Mesenchymal stem cell (in vitro differentiated cells and primary cell): ENCODE results near the gene CTNNA1.

ENCODE experiments used
- DNase-seq: peaks from one replicate; pipeline ENCODE4 v3.0.0-alpha.2; 2013
- H2AFZ ChIP-seq: one replicate; pipeline ENCODE4 v1.6.1; 2013; ENCODE audit warnings: low read depth, mild to moderate bottlenecking, control low read depth, inconsistent platforms, low read length, moderate library complexity
- H2AK5ac ChIP-seq: 2 replicates; pipeline ENCODE4 v1.6.1; 2013; ENCODE audit warnings: low read length, moderate library complexity, mild to moderate bottlenecking, inconsistent platforms; ENCODE audit not compliant: severe bottlenecking
- H2BK120ac ChIP-seq: one replicate; pipeline ENCODE4 v1.6.1; 2013; ENCODE audit warnings: low read depth, mild to moderate bottlenecking, inconsistent platforms, low read length, moderate library complexity
- H2BK12ac ChIP-seq, 2 experiments: one replicate each; pipeline ENCODE4 v1.6.1; 2013; ENCODE audit warnings: inconsistent platforms in 2 of 2, low read length in 2 of 2, mild to moderate bottlenecking in 2 of 2, moderate library complexity in 2 of 2, control low read depth in 1 of 2
- H2BK15ac ChIP-seq: one replicate; pipeline ENCODE4 v1.6.1; 2013; ENCODE audit warnings: mild to moderate bottlenecking, low read depth, inconsistent platforms; ENCODE audit not compliant: poor library complexity, severe bottlenecking
- H2BK5ac ChIP-seq: 2 replicates; pipeline ENCODE4 v1.6.1; 2013; ENCODE audit warnings: low read depth, mild to moderate bottlenecking, low read length, control low read depth, inconsistent platforms; ENCODE audit not compliant: poor library complexity, severe bottlenecking
- H3K14ac ChIP-seq, 2 experiments: one replicate each; pipeline ENCODE4 v1.6.1; 2013; ENCODE audit warnings: inconsistent platforms in 2 of 2, low read length in 2 of 2, control low read depth in 1 of 2, mild to moderate bottlenecking in 1 of 2, moderate library complexity in 1 of 2
- H3K18ac ChIP-seq, 2 experiments: one replicate each; pipeline ENCODE4 v1.6.1; 2013; ENCODE audit warnings: inconsistent platforms in 2 of 2, low read length in 2 of 2, control low read depth in 1 of 2, low read depth in 1 of 2, mild to moderate bottlenecking in 1 of 2
- H3K23ac ChIP-seq, 2 experiments: one replicate each; pipeline ENCODE4 v1.6.1; 2013; ENCODE audit warnings: inconsistent platforms in 2 of 2, low read length in 2 of 2, mild to moderate bottlenecking in 2 of 2, moderate library complexity in 2 of 2, control low read depth in 1 of 2
- H3K27ac ChIP-seq: 2 replicates; pipeline ENCODE4 v1.5.1; 2013; ENCODE audit warnings: mild to moderate bottlenecking, moderate library complexity, low read length, control low read depth, inconsistent platforms; ENCODE audit not compliant: poor library complexity, severe bottlenecking
- H3K27me3 ChIP-seq, 2 experiments: 2 replicates each; pipeline versions ENCODE4 v1.6.1 to v1.7.0; 2013; ENCODE audit warnings: low read length in 2 of 2, mild to moderate bottlenecking in 2 of 2, moderate library complexity in 2 of 2, control low read depth in 1 of 2, inconsistent platforms in 1 of 2; ENCODE audit not compliant: control insufficient read depth in 1 of 2, insufficient read depth in 1 of 2
- H3K36me3 ChIP-seq, 2 experiments: 2 replicates each; pipeline versions ENCODE4 v1.6.1 to v1.7.0; 2013; ENCODE audit warnings: low read length in 2 of 2, control low read depth in 1 of 2, inconsistent platforms in 1 of 2, low read depth in 1 of 2, mild to moderate bottlenecking in 1 of 2; ENCODE audit not compliant: insufficient read depth in 2 of 2, control insufficient read depth in 1 of 2
- H3K4ac ChIP-seq, 2 experiments: one replicate each; pipeline ENCODE4 v1.6.1; 2013; ENCODE audit warnings: inconsistent platforms in 2 of 2, low read length in 2 of 2, mild to moderate bottlenecking in 2 of 2, moderate library complexity in 2 of 2, control low read depth in 1 of 2, low read depth in 1 of 2
- H3K4me1 ChIP-seq: 2 replicates; pipeline ENCODE4 v1.6.1; 2013; ENCODE audit warnings: low read depth, low read length, control low read depth; ENCODE audit not compliant: control insufficient read depth, insufficient read depth
- H3K4me2 ChIP-seq: 2 replicates; pipeline ENCODE4 v1.6.1; 2013; ENCODE audit warnings: low read length, mild to moderate bottlenecking, inconsistent platforms; ENCODE audit not compliant: poor library complexity, severe bottlenecking
- H3K4me3 ChIP-seq, 2 experiments: 2 replicates each; pipeline versions ENCODE4 v1.5.1 to v1.7.0; 2013; ENCODE audit warnings: low read length in 2 of 2, mild to moderate bottlenecking in 2 of 2, control low read depth in 1 of 2, low read depth in 1 of 2; ENCODE audit not compliant: insufficient read depth in 1 of 2
- H3K79me1 ChIP-seq: replicated peaks from 2 replicates; pipeline ENCODE4 v1.6.1; 2013; ENCODE audit warnings: mild to moderate bottlenecking, control low read depth, low read length, inconsistent platforms; ENCODE audit not compliant: poor library complexity, severe bottlenecking
- H3K9ac ChIP-seq: 2 replicates; pipeline ENCODE4 v1.7.0; 2013; ENCODE audit warnings: mild to moderate bottlenecking, low read length, moderate library complexity
- H3K9me3 ChIP-seq: 2 replicates; pipeline ENCODE4 v1.7.0; 2013; ENCODE audit warnings: mild to moderate bottlenecking, low read length; ENCODE audit not compliant: control insufficient read depth
- H4K8ac ChIP-seq: one replicate; pipeline ENCODE4 v1.6.1; 2013; ENCODE audit warnings: inconsistent platforms, mild to moderate bottlenecking, low read length, moderate library complexity
- H4K91ac ChIP-seq: one replicate; pipeline ENCODE4 v1.6.1; 2013; ENCODE audit warnings: mild to moderate bottlenecking, low read length, inconsistent platforms
- WGBS: methylation state at CpG from one replicate; pipeline ENCODE4 v1.1.7; 2013; ENCODE audit warnings: mixed read lengths; 5-methylcytosine and 5-hydroxymethylcytosine counted together

The CTNNA1 gene

GRCh38 chr5:138884094-138884493, 130.9 kb downstream of the CTNNA1 start:
- H2BK120ac ChIP-seq: no peak overlapping the region
- H3K27ac ChIP-seq: no peak overlapping the region

GRCh38 chr5:138884554-138884953, 131.3 kb downstream of the CTNNA1 start:
- Histone ChIP-seq H3K79me1 (peaks cover 15% of the 10 kb centered on the region), H3K4me1 (peaks cover 2% of the 10 kb centered on the region), H4K91ac (no peak overlapping the region), H2BK5ac (no peak overlapping the region), H2AK5ac (no peak overlapping the region), H3K18ac (no peak overlapping the region), H3K27me3 (no peaks in the 10 kb centered on the region), H3K36me3 (peaks cover 8 to 35% of the 10 kb centered on the region in 2 experiments), H3K14ac (no peak overlapping the region), H3K4me3 (no peak overlapping the region), H2BK12ac (no peak overlapping the region), H2BK120ac (no peak overlapping the region), H4K8ac (no peak overlapping the region), H3K4ac (no peak overlapping the region), H2AFZ (no peak overlapping the region), H3K9me3 (no peaks in the 10 kb centered on the region), H3K4me2 (no peak overlapping the region), H3K23ac (no peak overlapping the region), H3K9ac (no peak overlapping the region), H3K27ac (no peak overlapping the region), H2BK15ac (no peak overlapping the region)
- no peak for DNase-seq

More at GRCh38 chr5:138884094-138884493, 130.9 kb downstream of the CTNNA1 start:
- Histone ChIP-seq H3K4me1 (peaks cover 2% of the 10 kb centered on the region), H2AK5ac (no peak overlapping the region), H3K18ac (no peak overlapping the region), H3K4me2 (no peak overlapping the region), H3K4me3 (no peak overlapping the region), H4K91ac (no peak overlapping the region), H3K4ac (no peak overlapping the region), H3K36me3 (peaks cover 5 to 31% of the 10 kb centered on the region in 2 experiments), H3K27me3 (no peaks in the 10 kb centered on the region), H3K23ac (no peak overlapping the region), H3K9me3 (no peaks in the 10 kb centered on the region), H2BK15ac (no peak overlapping the region), H4K8ac (no peak overlapping the region), H3K9ac (no peak overlapping the region), H3K79me1 (peaks cover 13% of the 10 kb centered on the region), H2AFZ (no peak overlapping the region), H2BK5ac (no peak overlapping the region), H3K14ac (no peak overlapping the region), H2BK12ac (no peak overlapping the region)
- 100% methylated on average over 1 of the region's 1 CpG for WGBS
- no peak for DNase-seq

GRCh38 chr5:138889994-138890393, 136.8 kb downstream of the CTNNA1 start:
- H3K18ac ChIP-seq: no peak overlapping the region
- H3K4ac ChIP-seq: no peak overlapping the region

GRCh38 chr5:138890644-138891043, 137.4 kb downstream of the CTNNA1 start:
- H3K27me3 ChIP-seq: no peaks in the 10 kb centered on the region
- H3K9ac ChIP-seq: no peak overlapping the region
- H3K36me3 ChIP-seq: peaks cover 26 to 76% of the 10 kb centered on the region in 2 experiments
- H3K27ac ChIP-seq: peak overlapping the region; percentile 61
- peaks cover 24% of the 10 kb centered on the region for H3K79me1 ChIP-seq
- H2BK5ac ChIP-seq: no peak overlapping the region
- no peak overlapping the region for H4K8ac ChIP-seq
- no peak overlapping the region for H3K4ac ChIP-seq
- H3K4me3 ChIP-seq: no peak overlapping the region
- no peak overlapping the region for H2BK120ac ChIP-seq
- H2AK5ac ChIP-seq: no peak overlapping the region
- H2BK12ac ChIP-seq: no peak overlapping the region
- no peak overlapping the region for H3K14ac ChIP-seq
- no peak overlapping the region for H2AFZ ChIP-seq
- no peak overlapping the region for H3K4me2 ChIP-seq
- H3K18ac ChIP-seq: no peak overlapping the region
- H4K91ac ChIP-seq: no peak overlapping the region
- peaks cover 11% of the 10 kb centered on the region for H3K9me3 ChIP-seq
- H2BK15ac ChIP-seq: no peak overlapping the region
- DNase-seq: no peak
- no peak overlapping the region for H3K23ac ChIP-seq
- no peaks in the 10 kb centered on the region for H3K4me1 ChIP-seq

More at GRCh38 chr5:138889994-138890393, 136.8 kb downstream of the CTNNA1 start:
- H3K14ac ChIP-seq: no peak overlapping the region
- peaks cover 11% of the 10 kb centered on the region for H3K9me3 ChIP-seq
- no peak overlapping the region for H2BK15ac ChIP-seq
- no peak overlapping the region for H3K4me3 ChIP-seq
- no peak overlapping the region for H3K23ac ChIP-seq
- H2AK5ac ChIP-seq: no peak overlapping the region
- DNase-seq: no peak
- no peak overlapping the region for H4K91ac ChIP-seq
- no peaks in the 10 kb centered on the region for H3K4me1 ChIP-seq
- H3K79me1 ChIP-seq: peaks cover 20% of the 10 kb centered on the region
- no peak overlapping the region for H2BK12ac ChIP-seq
- no peak overlapping the region for H3K27ac ChIP-seq
- peaks cover 26 to 71% of the 10 kb centered on the region in 2 experiments for H3K36me3 ChIP-seq
- H4K8ac ChIP-seq: no peak overlapping the region
- H3K27me3 ChIP-seq: no peaks in the 10 kb centered on the region
- no peak overlapping the region for H2BK5ac ChIP-seq
- no peak overlapping the region for H3K4me2 ChIP-seq
- H2BK120ac ChIP-seq: no peak overlapping the region
- no peak overlapping the region for H2AFZ ChIP-seq
- H3K9ac ChIP-seq: no peak overlapping the region
